K562 (cell line): ENCODE results near the gene HSD11B2. TPM values are rescaled to one million over a fixed set of nuclear protein-coding genes. Genes with fewer than 3 reads are reported as not detected.

ENCODE experiments used
- polyA plus RNA-seq, 8 experiments: library from polyadenylated mRNA; depleted of rRNA in 4 of 8; stranded (reverse) in 5 of 8; unstranded in 3 of 8; fragments of >200 nt; fragmentation: Nextera tagmentation in 2 of 8; fragmentation: Illumina TruSeq in 1 of 8; extraction: Ambion mirVana in 2 of 8; extraction: Trizol in 1 of 8; gene quantifications; 2 replicates each; pipeline versions ENCODE4 v1.2.1 to v1.2.3, GENCODE V29; 2011 to 2014; ENCODE audit warnings: inconsistent platforms in 1 of 8, missing spikeins in 1 of 8
- small RNA-seq: library from RNA; depleted of rRNA; stranded (forward); fragments of <200 nt; gene quantifications from one replicate; pipeline ENCODE3, GENCODE V24; 2014
- total RNA-seq, 7 experiments: library from RNA; depleted of rRNA in 6 of 7; stranded (reverse); fragments of >200 nt in 6 of 7; fragmentation: Illumina TruSeq in 2 of 7; extraction: Trizol in 2 of 7; gene quantifications; 2 replicates each; pipeline versions ENCODE4 v1.2.1 to v1.2.3, GENCODE V29; 2011 to 2021; ENCODE audit warnings: low replicate concordance in 1 of 7

HSD11B2 gene
- total and polyA plus RNA-seq, 9 of the 15 experiments (the other 6 are each of a cell fraction or from before 2014, with no cell fraction given): 0.08 to 2.0 (median 0.79) TPM

Small RNA genes lying within 50 kb of the gene (small RNA-seq; reads per million reads assigned to genes)
- not detected for gene RNU1-123P

Other genes starting within 250 kb of the HSD11B2 start
Only the 7 nearest of the 21 such genes appear.
- 0.29 and 0.91 TPM in 2 replicates for gene KCTD19, start 104.4 kb upstream of the HSD11B2 start, total RNA-seq (2014; rRNA removed)
- 0.15 and 0.16 TPM in 2 replicates for gene KCTD19, start 104.4 kb upstream of the HSD11B2 start, total RNA-seq (2014; rRNA removed; fragmentation: Illumina TruSeq; extraction: Trizol)
- 0.11 and 0.34 TPM in 2 replicates for gene KCTD19, start 104.4 kb upstream of the HSD11B2 start, total RNA-seq (2015; rRNA removed; fragmentation: Illumina TruSeq; extraction: Trizol)
- gene KCTD19, start 104.4 kb upstream of the HSD11B2 start, total RNA-seq (2021): 0.22 and 0.25 TPM in 2 replicates
- gene KCTD19, start 104.4 kb upstream of the HSD11B2 start, polyA plus RNA-seq (2011; rRNA removed): 0.32 and 0.33 TPM in 2 replicates
- gene KCTD19, start 104.4 kb upstream of the HSD11B2 start, polyA plus RNA-seq (2014; fragmentation: Illumina TruSeq; extraction: Trizol): 0.31 and 0.53 TPM in 2 replicates
- not detected for gene KCTD19, start 104.4 kb upstream of the HSD11B2 start, polyA plus RNA-seq (2014; fragmentation: Nextera tagmentation; extraction: Ambion mirVana)
- gene KCTD19, start 104.4 kb upstream of the HSD11B2 start, polyA plus RNA-seq (2014; rRNA removed): 0.03 TPM in 2 replicates
- gene LRRC36, start 104.3 kb upstream of the HSD11B2 start, total RNA-seq (2014; rRNA removed): 0.09 TPM in 1 of 2 replicates, not detected in the other
- 0.36 TPM in 1 of 2 replicates, not detected in the other for gene LRRC36, start 104.3 kb upstream of the HSD11B2 start, total RNA-seq (2014; rRNA removed; fragmentation: Illumina TruSeq; extraction: Trizol)
- 0.14 and 0.34 TPM in 2 replicates for gene LRRC36, start 104.3 kb upstream of the HSD11B2 start, total RNA-seq (2015; rRNA removed; fragmentation: Illumina TruSeq; extraction: Trizol)
- 0.11 TPM in 1 of 2 replicates, not detected in the other for gene LRRC36, start 104.3 kb upstream of the HSD11B2 start, total RNA-seq (2021)
- 0.40 and 0.49 TPM in 2 replicates for gene LRRC36, start 104.3 kb upstream of the HSD11B2 start, polyA plus RNA-seq (2011; rRNA removed)
- 0.19 and 0.36 TPM in 2 replicates for gene LRRC36, start 104.3 kb upstream of the HSD11B2 start, polyA plus RNA-seq (2014; fragmentation: Illumina TruSeq; extraction: Trizol)
- gene LRRC36, start 104.3 kb upstream of the HSD11B2 start, polyA plus RNA-seq (2014; fragmentation: Nextera tagmentation; extraction: Ambion mirVana): under 1 TPM; 0.15 to 0.30 TPM
- gene LRRC36, start 104.3 kb upstream of the HSD11B2 start, polyA plus RNA-seq (2014; rRNA removed): 0.13 TPM in 1 of 2 replicates, not detected in the other
- 0.16 and 0.50 TPM in 2 replicates for gene TPPP3, start 37.6 kb upstream of the HSD11B2 start, total RNA-seq (2014; rRNA removed)
- gene TPPP3, start 37.6 kb upstream of the HSD11B2 start, total RNA-seq (2014; rRNA removed; fragmentation: Illumina TruSeq; extraction: Trizol): 0.25 TPM in 1 of 2 replicates, not detected in the other
- gene TPPP3, start 37.6 kb upstream of the HSD11B2 start, total RNA-seq (2015; rRNA removed; fragmentation: Illumina TruSeq; extraction: Trizol): not detected in 2 replicates
- 0.38 and 0.44 TPM in 2 replicates for gene TPPP3, start 37.6 kb upstream of the HSD11B2 start, total RNA-seq (2021)
- 0.32 and 0.58 TPM in 2 replicates for gene TPPP3, start 37.6 kb upstream of the HSD11B2 start, polyA plus RNA-seq (2011; rRNA removed)
- gene TPPP3, start 37.6 kb upstream of the HSD11B2 start, polyA plus RNA-seq (2014; fragmentation: Illumina TruSeq; extraction: Trizol): 0.36 and 0.66 TPM in 2 replicates
- under 1 TPM in 1 of 2 experiments, not detected in 1; 0.13 TPM for gene TPPP3, start 37.6 kb upstream of the HSD11B2 start, polyA plus RNA-seq (2014; fragmentation: Nextera tagmentation; extraction: Ambion mirVana)
- 0.50 and 0.92 TPM in 2 replicates for gene TPPP3, start 37.6 kb upstream of the HSD11B2 start, polyA plus RNA-seq (2014; rRNA removed)
- 0.24 and 0.77 TPM in 2 replicates for gene ZDHHC1, start 14.6 kb upstream of the HSD11B2 start, total RNA-seq (2014; rRNA removed)
- not detected in 2 replicates for gene ZDHHC1, start 14.6 kb upstream of the HSD11B2 start, total RNA-seq (2014; rRNA removed; fragmentation: Illumina TruSeq; extraction: Trizol)
- 0.36 TPM in 1 of 2 replicates, not detected in the other for gene ZDHHC1, start 14.6 kb upstream of the HSD11B2 start, total RNA-seq (2015; rRNA removed; fragmentation: Illumina TruSeq; extraction: Trizol)
- 0.16 TPM in 1 of 2 replicates, not detected in the other for gene ZDHHC1, start 14.6 kb upstream of the HSD11B2 start, total RNA-seq (2021)
- gene ZDHHC1, start 14.6 kb upstream of the HSD11B2 start, polyA plus RNA-seq (2011; rRNA removed): 0.06 and 0.07 TPM in 2 replicates
- gene ZDHHC1, start 14.6 kb upstream of the HSD11B2 start, polyA plus RNA-seq (2014; fragmentation: Illumina TruSeq; extraction: Trizol): not detected in 2 replicates
- gene ZDHHC1, start 14.6 kb upstream of the HSD11B2 start, polyA plus RNA-seq (2014; fragmentation: Nextera tagmentation; extraction: Ambion mirVana): not detected
- gene ZDHHC1, start 14.6 kb upstream of the HSD11B2 start, polyA plus RNA-seq (2014; rRNA removed): 0.25 TPM in 1 of 2 replicates, not detected in the other
- gene ATP6V0D1, start 50.0 kb downstream of the HSD11B2 start, total RNA-seq (2014; rRNA removed): 45.6 and 54.5 TPM in 2 replicates
- 22.0 and 30.6 TPM in 2 replicates for gene ATP6V0D1, start 50.0 kb downstream of the HSD11B2 start, total RNA-seq (2014; rRNA removed; fragmentation: Illumina TruSeq; extraction: Trizol)
- gene ATP6V0D1, start 50.0 kb downstream of the HSD11B2 start, total RNA-seq (2015; rRNA removed; fragmentation: Illumina TruSeq; extraction: Trizol): 51.8 and 53.5 TPM in 2 replicates
- gene ATP6V0D1, start 50.0 kb downstream of the HSD11B2 start, total RNA-seq (2021): 61.3 and 61.5 TPM in 2 replicates
- 48.2 and 51.5 TPM in 2 replicates for gene ATP6V0D1, start 50.0 kb downstream of the HSD11B2 start, polyA plus RNA-seq (2011; rRNA removed)
- gene ATP6V0D1, start 50.0 kb downstream of the HSD11B2 start, polyA plus RNA-seq (2014; fragmentation: Illumina TruSeq; extraction: Trizol): 64.9 and 69.7 TPM in 2 replicates
- 10 to 100 TPM; 23.2 to 40.7 TPM for gene ATP6V0D1, start 50.0 kb downstream of the HSD11B2 start, polyA plus RNA-seq (2014; fragmentation: Nextera tagmentation; extraction: Ambion mirVana)
- 33.9 and 37.3 TPM in 2 replicates for gene ATP6V0D1, start 50.0 kb downstream of the HSD11B2 start, polyA plus RNA-seq (2014; rRNA removed)
- not detected in 2 replicates for gene AGRP, start 52.4 kb downstream of the HSD11B2 start, total RNA-seq (2014; rRNA removed)
- not detected in 2 replicates for gene AGRP, start 52.4 kb downstream of the HSD11B2 start, total RNA-seq (2014; rRNA removed; fragmentation: Illumina TruSeq; extraction: Trizol)
- gene AGRP, start 52.4 kb downstream of the HSD11B2 start, total RNA-seq (2015; rRNA removed; fragmentation: Illumina TruSeq; extraction: Trizol): not detected in 2 replicates
- not detected in 2 replicates for gene AGRP, start 52.4 kb downstream of the HSD11B2 start, total RNA-seq (2021)
- gene AGRP, start 52.4 kb downstream of the HSD11B2 start, polyA plus RNA-seq (2011; rRNA removed): not detected in 2 replicates
- not detected in 2 replicates for gene AGRP, start 52.4 kb downstream of the HSD11B2 start, polyA plus RNA-seq (2014; fragmentation: Illumina TruSeq; extraction: Trizol)
- not detected for gene AGRP, start 52.4 kb downstream of the HSD11B2 start, polyA plus RNA-seq (2014; fragmentation: Nextera tagmentation; extraction: Ambion mirVana)
- not detected in 2 replicates for gene AGRP, start 52.4 kb downstream of the HSD11B2 start, polyA plus RNA-seq (2014; rRNA removed)
- 3.5 and 7.9 TPM in 2 replicates for gene RIPOR1, start 97.7 kb downstream of the HSD11B2 start, total RNA-seq (2014; rRNA removed)
- 1.2 and 1.4 TPM in 2 replicates for gene RIPOR1, start 97.7 kb downstream of the HSD11B2 start, total RNA-seq (2014; rRNA removed; fragmentation: Illumina TruSeq; extraction: Trizol)
- gene RIPOR1, start 97.7 kb downstream of the HSD11B2 start, total RNA-seq (2015; rRNA removed; fragmentation: Illumina TruSeq; extraction: Trizol): 3.0 and 3.1 TPM in 2 replicates
- gene RIPOR1, start 97.7 kb downstream of the HSD11B2 start, total RNA-seq (2021): 25.4 and 31.1 TPM in 2 replicates
- 2.2 and 6.3 TPM in 2 replicates for gene RIPOR1, start 97.7 kb downstream of the HSD11B2 start, polyA plus RNA-seq (2011; rRNA removed)
- gene RIPOR1, start 97.7 kb downstream of the HSD11B2 start, polyA plus RNA-seq (2014; fragmentation: Illumina TruSeq; extraction: Trizol): 10.0 and 14.1 TPM in 2 replicates
- gene RIPOR1, start 97.7 kb downstream of the HSD11B2 start, polyA plus RNA-seq (2014; fragmentation: Nextera tagmentation; extraction: Ambion mirVana): under 1 TPM; 0.36 to 0.37 TPM
- 7.2 and 9.2 TPM in 2 replicates for gene RIPOR1, start 97.7 kb downstream of the HSD11B2 start, polyA plus RNA-seq (2014; rRNA removed)